ENCODE data around the gene CDC27. TPM values are rescaled to one million over a fixed set of nuclear protein-coding genes. Genes with fewer than 3 reads are reported as not detected.

The CDC27 gene
- total RNA-seq, 1 experiment from 2014 or later, result 97.5 TPM

DNA sequence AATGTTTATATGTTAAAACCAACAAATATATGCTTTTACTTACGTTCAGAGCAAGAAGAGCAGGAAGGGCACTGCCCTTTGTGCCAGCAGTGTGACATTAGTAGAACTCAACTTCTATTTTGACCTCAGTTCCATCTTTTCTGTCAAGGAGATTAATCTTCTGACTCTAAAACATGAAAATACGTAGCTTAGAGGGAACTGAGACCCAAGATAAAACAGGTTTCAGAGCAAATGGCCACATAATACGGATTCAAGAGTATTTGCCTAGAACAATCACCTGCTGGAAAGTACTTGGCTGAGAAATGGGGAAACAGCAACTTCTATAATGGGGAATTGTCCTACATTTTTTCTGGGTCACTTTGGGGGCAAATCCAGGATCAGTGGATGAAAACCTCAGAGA, 42.2 kb upstream of the CDC27 start:
- Histone ChIP-seq H3K9me3 (ENCODE audit: control insufficient read depth, insufficient read depth, low read depth, low read length) (no peaks in the 10 kb centered on the region), H3K27me3 (ENCODE audit: control insufficient read depth, insufficient read depth, low read length) (no peaks in the 10 kb centered on the region), H3K4me3 (ENCODE audit: low read depth in 2 of 2, low read length in 2 of 2) (no peak overlapping the region), H3K36me3 (ENCODE audit: control insufficient read depth, insufficient read depth, low read length) (no peaks in the 10 kb centered on the region), H3K27ac (ENCODE audit: low read length) (0 out of 2 replicates have a peak overlapping the region, but pooled peaks have one; percentile 29), H3K4me1 (ENCODE audit: control insufficient read depth, insufficient read depth, low read length) (peaks cover 7% of the 10 kb centered on the region)
- TF ChIP-seq, protein P1, sequence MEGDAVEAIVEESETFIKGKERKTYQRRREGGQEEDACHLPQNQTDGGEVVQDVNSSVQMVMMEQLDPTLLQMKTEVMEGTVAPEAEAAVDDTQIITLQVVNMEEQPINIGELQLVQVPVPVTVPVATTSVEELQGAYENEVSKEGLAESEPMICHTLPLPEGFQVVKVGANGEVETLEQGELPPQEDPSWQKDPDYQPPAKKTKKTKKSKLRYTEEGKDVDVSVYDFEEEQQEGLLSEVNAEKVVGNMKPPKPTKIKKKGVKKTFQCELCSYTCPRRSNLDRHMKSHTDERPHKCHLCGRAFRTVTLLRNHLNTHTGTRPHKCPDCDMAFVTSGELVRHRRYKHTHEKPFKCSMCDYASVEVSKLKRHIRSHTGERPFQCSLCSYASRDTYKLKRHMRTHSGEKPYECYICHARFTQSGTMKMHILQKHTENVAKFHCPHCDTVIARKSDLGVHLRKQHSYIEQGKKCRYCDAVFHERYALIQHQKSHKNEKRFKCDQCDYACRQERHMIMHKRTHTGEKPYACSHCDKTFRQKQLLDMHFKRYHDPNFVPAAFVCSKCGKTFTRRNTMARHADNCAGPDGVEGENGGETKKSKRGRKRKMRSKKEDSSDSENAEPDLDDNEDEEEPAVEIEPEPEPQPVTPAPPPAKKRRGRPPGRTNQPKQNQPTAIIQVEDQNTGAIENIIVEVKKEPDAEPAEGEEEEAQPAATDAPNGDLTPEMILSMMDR (IDR thresholded peaks at IDR 0.05), result no peak
- TF ChIP-seq POLR2AphosphoS5 (IDR thresholded peaks at IDR 0.05; ENCODE audit: low read depth, low read length), result no peak
- no peak for TF ChIP-seq SIN3A (IDR thresholded peaks at IDR 0.05; ENCODE audit: borderline replicate concordance, insufficient read depth, low read depth, low read length)
- TF ChIP-seq TCF7L2 (IDR thresholded peaks at IDR 0.05; ENCODE audit: low read depth, low read length), result no peak
- TF ChIP-seq, protein P2, sequence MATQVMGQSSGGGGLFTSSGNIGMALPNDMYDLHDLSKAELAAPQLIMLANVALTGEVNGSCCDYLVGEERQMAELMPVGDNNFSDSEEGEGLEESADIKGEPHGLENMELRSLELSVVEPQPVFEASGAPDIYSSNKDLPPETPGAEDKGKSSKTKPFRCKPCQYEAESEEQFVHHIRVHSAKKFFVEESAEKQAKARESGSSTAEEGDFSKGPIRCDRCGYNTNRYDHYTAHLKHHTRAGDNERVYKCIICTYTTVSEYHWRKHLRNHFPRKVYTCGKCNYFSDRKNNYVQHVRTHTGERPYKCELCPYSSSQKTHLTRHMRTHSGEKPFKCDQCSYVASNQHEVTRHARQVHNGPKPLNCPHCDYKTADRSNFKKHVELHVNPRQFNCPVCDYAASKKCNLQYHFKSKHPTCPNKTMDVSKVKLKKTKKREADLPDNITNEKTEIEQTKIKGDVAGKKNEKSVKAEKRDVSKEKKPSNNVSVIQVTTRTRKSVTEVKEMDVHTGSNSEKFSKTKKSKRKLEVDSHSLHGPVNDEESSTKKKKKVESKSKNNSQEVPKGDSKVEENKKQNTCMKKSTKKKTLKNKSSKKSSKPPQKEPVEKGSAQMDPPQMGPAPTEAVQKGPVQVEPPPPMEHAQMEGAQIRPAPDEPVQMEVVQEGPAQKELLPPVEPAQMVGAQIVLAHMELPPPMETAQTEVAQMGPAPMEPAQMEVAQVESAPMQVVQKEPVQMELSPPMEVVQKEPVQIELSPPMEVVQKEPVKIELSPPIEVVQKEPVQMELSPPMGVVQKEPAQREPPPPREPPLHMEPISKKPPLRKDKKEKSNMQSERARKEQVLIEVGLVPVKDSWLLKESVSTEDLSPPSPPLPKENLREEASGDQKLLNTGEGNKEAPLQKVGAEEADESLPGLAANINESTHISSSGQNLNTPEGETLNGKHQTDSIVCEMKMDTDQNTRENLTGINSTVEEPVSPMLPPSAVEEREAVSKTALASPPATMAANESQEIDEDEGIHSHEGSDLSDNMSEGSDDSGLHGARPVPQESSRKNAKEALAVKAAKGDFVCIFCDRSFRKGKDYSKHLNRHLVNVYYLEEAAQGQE (IDR thresholded peaks at IDR 0.05; ENCODE audit: insufficient read depth in 1 of 2, low read depth in 2 of 2, low read length in 1 of 2), result no peak
- BruUV-seq (replicated peaks), result no TSS peak
- intact Hi-C loops (cut with micrococcal nuclease; ENCODE audit: unreplicated experiment) (loop anchor here (2.0 kb wide), 1 partner anchor 83 kb away; no protein-coding TSS in a partner anchor), in situ Hi-C loops (cut with HindIII; ENCODE audit: low pct_unique_long_range_greater_than_20kb, low sequenced_read_pairs) (no loop called here)
- ATAC-seq (no peak), DNase-seq (ENCODE audit: low read depth, low spot score) (no peak)
- ChIA-PET CTCF (interaction anchor here (1.1 kb wide), 1 partner anchor 75 kb away, joined by 3 read pairs; no protein-coding TSS in a partner anchor), POLR2A (no interaction called here)

DNA sequence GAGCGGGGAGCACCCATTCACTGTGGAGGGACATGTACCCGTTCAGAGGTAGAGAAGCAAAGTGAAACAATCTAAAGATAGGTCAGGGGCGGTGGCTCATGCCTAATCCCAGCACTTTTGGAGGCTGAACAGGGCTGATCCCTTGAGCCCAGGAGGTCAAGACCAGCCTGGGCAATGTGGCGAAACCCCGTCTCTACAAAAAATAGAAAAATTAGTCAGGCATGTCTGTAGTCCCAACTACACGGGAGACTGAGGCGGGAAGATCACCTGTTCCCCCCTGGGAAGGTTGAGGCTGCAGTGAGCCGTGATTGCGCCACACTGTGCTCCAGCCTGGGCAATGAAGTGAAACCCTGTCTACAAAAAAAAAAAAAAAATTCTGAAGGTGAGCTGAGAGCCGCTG, 41.8 kb upstream of the CDC27 start:
- Histone ChIP-seq H3K36me3 (ENCODE audit: control insufficient read depth, insufficient read depth, low read length) (no peaks in the 10 kb centered on the region), H3K27ac (ENCODE audit: low read length) (peak overlapping the region; percentile 57; the same call in 1 of the 2 replicates), H3K27me3 (ENCODE audit: control insufficient read depth, insufficient read depth, low read length) (no peaks in the 10 kb centered on the region), H3K4me3 (ENCODE audit: low read depth in 2 of 2, low read length in 2 of 2) (no peak overlapping the region), H3K4me1 (ENCODE audit: control insufficient read depth, insufficient read depth, low read length) (peaks cover 7% of the 10 kb centered on the region), H3K9me3 (ENCODE audit: control insufficient read depth, insufficient read depth, low read depth, low read length) (no peaks in the 10 kb centered on the region)
- intact Hi-C loops (cut with micrococcal nuclease; ENCODE audit: unreplicated experiment), result loop anchor here (2.0 kb wide), 1 partner anchor 84 kb away; no protein-coding TSS in a partner anchor
- POLR2A ChIA-PET, result no interaction called here
- CTCF ChIA-PET, result interaction anchor here (1.1 kb wide), 1 partner anchor 76 kb away, joined by 3 read pairs; no protein-coding TSS in a partner anchor
- ATAC-seq (no peak), DNase-seq (ENCODE audit: low read depth, low spot score) (no peak)
- in situ Hi-C loops (cut with HindIII; ENCODE audit: low pct_unique_long_range_greater_than_20kb, low sequenced_read_pairs), result no loop called here
- no TSS peak for BruUV-seq (replicated peaks)
- TF ChIP-seq POLR2AphosphoS5 (IDR thresholded peaks at IDR 0.05; ENCODE audit: low read depth, low read length) (no peak), SIN3A (IDR thresholded peaks at IDR 0.05; ENCODE audit: borderline replicate concordance, insufficient read depth, low read depth, low read length) (no peak), TCF7L2 (IDR thresholded peaks at IDR 0.05; ENCODE audit: low read depth, low read length) (no peak)
- TF ChIP-seq, protein P1 (IDR thresholded peaks at IDR 0.05), result no peak
- TF ChIP-seq, protein P2 (IDR thresholded peaks at IDR 0.05; ENCODE audit: insufficient read depth in 1 of 2, low read depth in 2 of 2, low read length in 1 of 2), result no peak

All from Panc1 (cell line).